ENCODE results near the gene SYNRG. TPM values are rescaled to one million over a fixed set of nuclear protein-coding genes. Genes with fewer than 3 reads are reported as not detected.

SYNRG gene
- total RNA-seq, 2 donors from 2014 or later, result 28.9 to 34.1 TPM

DNA sequence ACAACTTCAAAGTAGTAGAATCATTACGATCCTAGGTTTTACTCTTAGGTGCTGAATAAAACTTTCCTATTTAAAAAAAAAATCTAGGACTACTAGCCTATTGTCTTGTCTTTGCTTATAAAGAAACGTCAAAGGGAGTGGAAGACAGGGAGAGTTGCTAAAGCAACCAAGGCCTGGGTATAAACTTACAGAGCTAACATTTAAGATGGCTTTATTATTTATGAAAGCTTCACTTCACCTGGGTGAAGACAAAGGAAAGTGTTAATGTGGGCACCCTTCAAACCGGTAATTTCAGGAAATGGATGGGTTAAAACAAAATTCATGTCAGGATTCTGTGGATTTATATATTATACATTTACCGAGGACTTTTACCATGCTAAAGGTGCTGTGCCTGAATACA lies 117.1 kb downstream of the SYNRG start:
- no peaks in the 10 kb centered on the region for H3K36me3 ChIP-seq
- peak overlapping the region in 1 of 2 donors; percentile 2 for H3K9ac ChIP-seq (ENCODE audit: low read depth in 2 of 2, low read length in 2 of 2)
- no peaks in the 10 kb centered on the region for H3K9me3 ChIP-seq
- H3K27ac ChIP-seq, result no peak overlapping the region
- TF ChIP-seq, protein P1, sequence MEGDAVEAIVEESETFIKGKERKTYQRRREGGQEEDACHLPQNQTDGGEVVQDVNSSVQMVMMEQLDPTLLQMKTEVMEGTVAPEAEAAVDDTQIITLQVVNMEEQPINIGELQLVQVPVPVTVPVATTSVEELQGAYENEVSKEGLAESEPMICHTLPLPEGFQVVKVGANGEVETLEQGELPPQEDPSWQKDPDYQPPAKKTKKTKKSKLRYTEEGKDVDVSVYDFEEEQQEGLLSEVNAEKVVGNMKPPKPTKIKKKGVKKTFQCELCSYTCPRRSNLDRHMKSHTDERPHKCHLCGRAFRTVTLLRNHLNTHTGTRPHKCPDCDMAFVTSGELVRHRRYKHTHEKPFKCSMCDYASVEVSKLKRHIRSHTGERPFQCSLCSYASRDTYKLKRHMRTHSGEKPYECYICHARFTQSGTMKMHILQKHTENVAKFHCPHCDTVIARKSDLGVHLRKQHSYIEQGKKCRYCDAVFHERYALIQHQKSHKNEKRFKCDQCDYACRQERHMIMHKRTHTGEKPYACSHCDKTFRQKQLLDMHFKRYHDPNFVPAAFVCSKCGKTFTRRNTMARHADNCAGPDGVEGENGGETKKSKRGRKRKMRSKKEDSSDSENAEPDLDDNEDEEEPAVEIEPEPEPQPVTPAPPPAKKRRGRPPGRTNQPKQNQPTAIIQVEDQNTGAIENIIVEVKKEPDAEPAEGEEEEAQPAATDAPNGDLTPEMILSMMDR (IDR thresholded peaks at IDR 0.05), result no peak
- DNase-seq, result no peak
- no peaks in the 10 kb centered on the region for H3K4me1 ChIP-seq
- H3K27me3 ChIP-seq, result no peaks in the 10 kb centered on the region
- H3K4me3 ChIP-seq, result no peak overlapping the region
- intact Hi-C loops (cut with DNase I), result no loop called here

DNA sequence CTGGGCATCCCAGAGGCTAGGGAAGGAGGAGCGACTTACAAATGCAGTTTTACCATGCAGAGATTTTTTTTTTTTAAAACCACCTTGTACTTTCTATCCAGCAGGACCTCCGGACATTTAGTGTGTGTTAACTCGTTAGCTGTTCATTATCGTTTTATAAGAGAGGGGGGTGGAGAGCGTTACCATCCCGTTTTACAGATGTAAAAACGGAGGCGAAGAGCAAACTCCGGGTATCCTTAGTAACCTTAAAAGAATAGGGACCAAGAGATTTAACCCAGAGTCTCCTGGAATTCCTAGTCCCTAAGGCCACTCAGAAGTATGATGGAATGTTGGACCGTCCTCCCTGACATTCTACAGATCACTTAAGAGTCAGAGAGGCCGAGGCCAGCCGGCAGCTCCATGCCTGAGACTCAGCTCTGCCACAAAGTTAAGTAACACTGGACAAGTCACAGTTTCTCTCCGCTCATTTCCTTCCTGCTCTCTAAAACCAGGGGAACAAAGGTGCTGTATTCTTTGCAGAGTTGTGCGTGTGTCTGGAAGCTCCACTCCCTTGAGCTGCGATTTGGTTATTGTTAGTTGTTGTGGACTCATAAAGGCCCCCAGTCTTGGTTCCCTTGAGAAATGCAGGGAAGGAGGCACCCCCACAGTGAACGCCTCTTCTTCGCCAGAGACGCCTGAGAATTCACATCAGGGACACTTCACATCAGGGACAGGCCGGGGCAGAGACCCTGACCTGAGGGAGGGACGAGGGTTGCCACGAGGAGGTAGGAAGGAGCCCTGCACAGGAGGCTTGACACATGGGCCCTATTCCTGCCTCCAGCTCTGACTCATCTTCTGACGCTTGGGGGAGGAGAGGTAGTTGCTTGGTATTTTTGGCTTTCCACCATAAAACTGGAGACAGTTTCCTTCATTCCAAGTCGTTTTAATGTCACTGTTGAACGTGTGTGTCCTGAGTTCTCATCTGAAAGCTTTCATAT lies 118.3 kb downstream of the SYNRG start:
- no peaks in the 10 kb centered on the region for H3K9me3 ChIP-seq
- H3K9ac ChIP-seq (ENCODE audit: low read depth in 2 of 2, low read length in 2 of 2), result peak overlapping the region; percentile 50 to 72
- intact Hi-C loops (cut with DNase I), result no loop called here
- peak overlapping the region; percentile 77 for H3K4me3 ChIP-seq
- peak overlapping the region; percentile 63 for H3K27ac ChIP-seq
- H3K27me3 ChIP-seq, result no peaks in the 10 kb centered on the region
- no peaks in the 10 kb centered on the region for H3K4me1 ChIP-seq
- TF ChIP-seq, protein P1 (IDR thresholded peaks at IDR 0.05), result no peak
- DNase-seq, result peak; percentile 29
- no peaks in the 10 kb centered on the region for H3K36me3 ChIP-seq

DNA sequence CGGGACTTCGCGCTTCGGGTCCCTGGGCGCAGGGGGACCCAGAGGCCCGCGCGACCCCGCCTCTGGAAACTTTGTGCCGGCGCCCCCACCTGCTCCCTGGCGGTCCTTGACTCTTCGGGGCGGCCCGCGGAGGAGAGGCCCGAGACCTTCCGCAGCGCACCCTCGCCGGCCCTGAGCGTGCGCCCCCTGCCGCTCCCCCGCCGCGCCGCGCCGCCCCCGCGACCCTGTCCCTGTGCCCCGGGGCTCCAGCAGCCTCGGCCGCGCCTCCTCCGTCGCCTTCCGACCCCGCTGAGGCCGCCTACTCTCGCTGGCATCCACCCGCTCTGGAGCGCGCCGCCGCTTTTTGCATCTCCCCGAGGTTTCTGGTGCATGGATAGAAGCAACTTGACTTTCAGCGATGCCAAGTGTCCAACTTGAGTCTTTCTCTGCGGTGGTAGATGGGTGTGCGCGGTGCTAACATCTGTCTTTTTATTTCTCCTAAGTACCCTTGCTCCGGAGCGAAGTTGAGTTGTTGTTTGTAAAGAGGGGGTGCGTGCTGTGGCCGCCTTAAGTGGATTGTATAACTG lies 119.1 kb downstream of the SYNRG start:
- Histone ChIP-seq H3K4me3 (peak overlapping the region; percentile 77), H3K36me3 (no peaks in the 10 kb centered on the region), H3K27ac (peak overlapping the region; percentile 63), H3K9me3 (no peaks in the 10 kb centered on the region), H3K27me3 (no peaks in the 10 kb centered on the region), H3K9ac (ENCODE audit: low read depth in 2 of 2, low read length in 2 of 2) (peak overlapping the region; percentile 50 to 72), H3K4me1 (no peaks in the 10 kb centered on the region)
- TF ChIP-seq, protein P1 (IDR thresholded peaks at IDR 0.05), result no peak
- intact Hi-C loops (cut with DNase I), result no loop called here
- DNase-seq, result peak; percentile 61

DNA sequence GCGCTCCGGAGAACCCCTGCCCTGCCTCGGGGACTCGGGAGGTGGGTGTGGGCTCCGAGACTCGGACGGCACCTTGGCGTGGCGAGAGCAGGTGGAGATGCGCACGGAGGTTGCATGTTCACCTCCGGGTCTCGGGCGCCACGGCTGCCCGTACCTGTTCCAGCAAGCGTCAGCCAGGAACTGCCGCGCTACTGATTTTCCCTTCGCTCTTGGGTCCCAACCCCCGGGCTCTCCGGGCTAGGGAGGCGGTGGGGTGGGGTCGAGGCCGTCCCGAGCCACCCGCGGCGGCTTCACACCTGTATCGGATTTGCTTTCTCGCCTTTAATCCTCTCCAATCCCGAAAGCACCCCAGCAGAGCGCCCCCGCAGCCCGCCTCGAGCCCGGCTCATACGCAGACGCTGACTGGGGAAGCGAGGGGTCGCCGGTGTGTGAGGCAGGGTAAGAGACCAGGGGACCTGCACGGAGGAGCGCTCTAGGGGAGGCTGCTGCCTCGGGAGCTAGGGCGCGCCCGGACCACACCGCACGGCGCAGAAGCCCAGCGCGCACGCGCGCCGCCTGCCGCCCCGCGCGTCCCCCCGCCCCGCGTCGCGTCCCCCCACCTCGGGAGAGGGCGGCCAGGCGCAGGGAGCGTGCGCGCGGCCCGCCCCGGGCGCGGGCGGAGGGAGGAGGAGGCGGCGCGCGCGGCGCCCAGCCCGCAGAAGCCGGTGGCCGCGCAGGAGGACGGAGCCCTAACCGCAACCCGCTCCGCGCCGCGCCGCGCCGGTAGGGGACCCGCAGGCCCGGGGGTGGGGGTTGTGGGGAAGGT lies 119.8 kb downstream of the SYNRG start, which contains the start of gene DUSP14:
TSS of gene DUSP14 (plus strand) at position 695 of the 805 bp plus-strand sequence. CDS start 22,382 bp downstream, outside the sequence.
- Histone ChIP-seq H3K9me3 (no peaks in the 10 kb centered on the region), H3K9ac (ENCODE audit: low read depth in 2 of 2, low read length in 2 of 2) (peak within 1 kb of the TSS; percentile 72 to 81), H3K36me3 (no peaks in the 10 kb centered on the region), H3K4me1 (no peaks in the 10 kb centered on the region), H3K27me3 (no peaks in the 10 kb centered on the region), H3K4me3 (peak within 1 kb of the TSS; percentile 87), H3K27ac (peak within 1 kb of the TSS; percentile 81)
- TF ChIP-seq, protein P1 (IDR thresholded peaks at IDR 0.05), result no peak
- intact Hi-C loops (cut with DNase I), result no loop called here
- DNase-seq, result peak; percentile 72

DNA sequence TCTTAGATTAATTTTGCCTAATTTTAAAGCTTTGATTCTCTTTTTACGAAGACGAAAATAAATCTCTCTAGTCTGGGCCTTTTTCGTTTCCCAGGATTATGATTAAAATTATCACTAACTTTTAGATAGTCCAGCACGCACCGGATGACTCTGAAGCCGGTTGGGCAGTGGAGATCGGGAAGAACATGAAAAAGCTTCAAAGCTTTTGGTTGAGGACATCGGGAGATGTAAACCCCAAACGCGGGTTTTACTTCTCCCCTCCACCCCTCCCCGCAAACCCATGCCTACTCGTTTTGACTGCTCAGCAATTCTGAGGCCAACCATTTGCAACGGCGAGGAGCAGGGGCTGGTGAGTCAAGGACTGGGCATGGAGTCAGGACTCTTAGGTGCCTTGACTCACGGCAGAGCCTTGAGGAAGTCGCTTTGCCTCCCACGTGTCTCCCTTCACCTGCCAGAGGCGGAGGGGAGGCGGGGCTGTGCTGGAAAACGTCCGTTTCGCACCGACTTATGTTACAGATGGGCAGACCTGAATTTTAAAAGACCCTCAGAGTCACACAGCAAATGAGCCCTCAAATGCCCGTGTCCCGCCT lies 120.5 kb downstream of the SYNRG start:
- peak overlapping the region; percentile 87 for H3K4me3 ChIP-seq
- TF ChIP-seq, protein P1 (IDR thresholded peaks at IDR 0.05), result no peak
- no peaks in the 10 kb centered on the region for H3K4me1 ChIP-seq
- peak overlapping the region; percentile 56 to 81 for H3K9ac ChIP-seq (ENCODE audit: low read depth in 2 of 2, low read length in 2 of 2)
- peak; percentile 84 for DNase-seq
- H3K27me3 ChIP-seq, result no peaks in the 10 kb centered on the region
- H3K36me3 ChIP-seq, result no peaks in the 10 kb centered on the region
- intact Hi-C loops (cut with DNase I), result no loop called here
- H3K9me3 ChIP-seq, result no peaks in the 10 kb centered on the region
- H3K27ac ChIP-seq, result peak overlapping the region; percentile 81
